Kidney capillary endothelial cell (primary cell): ENCODE results near the gene ZBTB21.

Source experiments
- DNase-seq: peaks from one replicate; pipeline ENCODE4 v3.0.0-alpha.2; 2018; ENCODE audit warnings: low spot score

The ZBTB21 gene

GRCh38 chr21:42009831-42010506 is at the start of gene ZBTB21:
Gene ZBTB21 (minus strand): TSS chr21:42010360. CDS start chr21:41994095, 16,265 bp downstream.
- peak; percentile 99 for DNase-seq

- no peak for DNase-seq
Observed at GRCh38 chr21:42059721-42060120, 49.6 kb upstream of the ZBTB21 start.

GRCh38 chr21:42059141-42059540 is 49.0 kb upstream of the ZBTB21 start:
- no peak for DNase-seq

GRCh38 chr21:42058631-42059111 is 48.5 kb upstream of the ZBTB21 start:
- DNase-seq = no peak

- no peak for DNase-seq
Observed at GRCh38 chr21:42057851-42058437, 47.8 kb upstream of the ZBTB21 start.

GRCh38 chr21:42056996-42057689 is 47.0 kb upstream of the ZBTB21 start:
- DNase-seq = no peak

- DNase-seq = no peak
Observed at GRCh38 chr21:42056468-42056867, 46.3 kb upstream of the ZBTB21 start.

- DNase-seq = no peak
Observed at GRCh38 chr21:42055425-42055824, 45.3 kb upstream of the ZBTB21 start.

- no peak for DNase-seq
Observed at GRCh38 chr21:42051788-42052187, 41.6 kb upstream of the ZBTB21 start.

GRCh38 chr21:42049578-42050430 is 39.6 kb upstream of the ZBTB21 start:
- DNase-seq = no peak

- no peak for DNase-seq
Observed at GRCh38 chr21:42048870-42049577, 38.9 kb upstream of the ZBTB21 start.

GRCh38 chr21:42047821-42048613 is 37.9 kb upstream of the ZBTB21 start:
- peak; percentile 92 for DNase-seq

GRCh38 chr21:42044871-42045495 is 34.8 kb upstream of the ZBTB21 start:
- DNase-seq = no peak

GRCh38 chr21:42043961-42044360 is 33.8 kb upstream of the ZBTB21 start:
- DNase-seq = no peak

- no peak for DNase-seq
Observed at GRCh38 chr21:42043201-42043895, 33.2 kb upstream of the ZBTB21 start.

- DNase-seq = no peak
Observed at GRCh38 chr21:42042651-42043050, 32.5 kb upstream of the ZBTB21 start.

- no peak for DNase-seq
Observed at GRCh38 chr21:42041711-42042110, 31.6 kb upstream of the ZBTB21 start.

GRCh38 chr21:42041246-42041645 is 31.1 kb upstream of the ZBTB21 start:
- no peak for DNase-seq

GRCh38 chr21:42040411-42041180 is 30.4 kb upstream of the ZBTB21 start:
- DNase-seq = peak; percentile 35
